K562 (cell line): ENCODE measurements around the gene IL17RB. TPM values are rescaled to one million over a fixed set of nuclear protein-coding genes. Genes with fewer than 3 reads are reported as not detected.
A peak's percentile ranks its signal among the peaks of the same experiment; 100 is the strongest.

Source experiments
- CHCHD3 ChIP-seq: fragments of 250-450 bp; sonication (Bioruptor Pico); IDR thresholded peaks from 2 replicates; pipeline ENCODE4 v2.1.2; 2022; ENCODE audit warnings: mild to moderate bottlenecking
- CTBP1 ChIP-seq: fragments of 450-650 bp; IDR thresholded peaks from 2 replicates; pipeline ENCODE4 v1.6.1; 2016; ENCODE audit warnings: borderline replicate concordance
- FOXO4 ChIP-seq: fragments of 450-650 bp; formaldehyde crosslinking; IDR thresholded peaks from 2 replicates; pipeline ENCODE4 v1.4.0; 2020; ENCODE audit warnings: mild to moderate bottlenecking, moderate library complexity
- GTF2E2 ChIP-seq: fragments of 200-800 bp; sonication (Bioruptor generic); IDR thresholded peaks from 2 replicates; pipeline ENCODE4 v1.6.1; 2016; ENCODE audit warnings: missing genetic modification characterization, missing compliant biosample characterization
- MIER1 ChIP-seq: fragments of 450-650 bp; IDR thresholded peaks from 2 replicates; pipeline ENCODE4 v1.6.1; 2016; ENCODE audit warnings: antibody characterized with exemption, mild to moderate bottlenecking, low read depth
- MXD1 ChIP-seq: fragments of 250-450 bp; sonication (Bioruptor Pico); IDR thresholded peaks from 2 replicates; pipeline ENCODE4 v1.8.0; 2021; ENCODE audit warnings: borderline replicate concordance, mild to moderate bottlenecking, moderate library complexity; ENCODE audit not compliant: poor library complexity, severe bottlenecking
- PHTF2 ChIP-seq: fragments of 250-450 bp; sonication (Bioruptor Pico); IDR thresholded peaks from 2 replicates; pipeline ENCODE4 v1.5.0; 2021; ENCODE audit warnings: mild to moderate bottlenecking
- POLR2A ChIP-seq: fragments of 450-650 bp; conservative IDR thresholded peaks from 2 replicates; pipeline ENCODE4 v1.6.1; 2016
- RBBP5 ChIP-seq: fragments of 200-600 bp; sonication (generic); IDR thresholded peaks from 2 replicates; pipeline ENCODE4 v1.6.1; 2012; ENCODE audit warnings: borderline replicate concordance, mild to moderate bottlenecking, low read length, control low read depth, inconsistent platforms; ENCODE audit not compliant: insufficient read depth, poor library complexity, severe bottlenecking
- TAF9B ChIP-seq: fragments of 450-650 bp; IDR thresholded peaks from 2 replicates; pipeline ENCODE4 v1.6.1; 2018; ENCODE audit warnings: mild to moderate bottlenecking; ENCODE audit not compliant: partially characterized antibody
- TFAP4 ChIP-seq: sonication (generic); formaldehyde crosslinking; IDR thresholded peaks from 2 replicates; pipeline ENCODE4 v1.8.0; 2022; ENCODE audit warnings: missing genetic modification reagents, mild to moderate bottlenecking, moderate library complexity, borderline replicate concordance
- ZNF224 ChIP-seq: sonication (generic); formaldehyde crosslinking; IDR thresholded peaks from 2 replicates; pipeline ENCODE4 v1.8.0; 2022; ENCODE audit warnings: mild to moderate bottlenecking, missing genetic modification reagents
- ZNF232 ChIP-seq: sonication (generic); formaldehyde crosslinking; IDR thresholded peaks from 2 replicates; pipeline ENCODE4 v1.8.0; 2022; ENCODE audit warnings: mild to moderate bottlenecking, missing genetic modification reagents
- ZNF263 ChIP-seq: sonication (generic); formaldehyde crosslinking; IDR thresholded peaks from 2 replicates; pipeline ENCODE4 v1.8.0; 2022; ENCODE audit warnings: mild to moderate bottlenecking, missing genetic modification reagents, borderline replicate concordance
- ZNF311 ChIP-seq: fragments of 250-450 bp; sonication (Bioruptor Pico); IDR thresholded peaks from 2 replicates; pipeline ENCODE4 v1.4.0; 2020; ENCODE audit warnings: mild to moderate bottlenecking, moderate library complexity
- ZNF316 ChIP-seq: fragments of 450-650 bp; IDR thresholded peaks from 2 replicates; pipeline ENCODE4 v1.6.1; 2016
- ZNF449 ChIP-seq: fragments of 250-450 bp; sonication (Bioruptor Pico); IDR thresholded peaks from 2 replicates; pipeline ENCODE4 v1.8.0; 2022; ENCODE audit warnings: moderate library complexity, mild to moderate bottlenecking, inconsistent platforms
- ZNF695 ChIP-seq: fragments of 450-650 bp; formaldehyde crosslinking; IDR thresholded peaks from 2 replicates; pipeline ENCODE4 v1.4.0; 2020; ENCODE audit warnings: mild to moderate bottlenecking, moderate library complexity
- polyA plus RNA-seq, 8 experiments: library from polyadenylated mRNA; depleted of rRNA in 4 of 8; stranded (reverse) in 5 of 8; unstranded in 3 of 8; fragments of >200 nt; fragmentation: Nextera tagmentation in 2 of 8; fragmentation: Illumina TruSeq in 1 of 8; extraction: Ambion mirVana in 2 of 8; extraction: Trizol in 1 of 8; gene quantifications; 2 replicates each; pipeline versions ENCODE4 v1.2.1 to v1.2.3, GENCODE V29; 2011 to 2014; ENCODE audit warnings: inconsistent platforms in 1 of 8, missing spikeins in 1 of 8
- total RNA-seq, 7 experiments: library from RNA; depleted of rRNA in 6 of 7; stranded (reverse); fragments of >200 nt in 6 of 7; fragmentation: Illumina TruSeq in 2 of 7; extraction: Trizol in 2 of 7; gene quantifications; 2 replicates each; pipeline versions ENCODE4 v1.2.1 to v1.2.3, GENCODE V29; 2011 to 2021; ENCODE audit warnings: low replicate concordance in 1 of 7
- TF ChIP-seq, protein P1 (sequence below): sonication (generic); IDR thresholded peaks from 2 replicates; pipeline ENCODE4 v1.6.1; 2016
- TF ChIP-seq, protein P2 (sequence below): fragments of 450-650 bp; IDR thresholded peaks from 2 replicates; pipeline ENCODE4 v1.6.1; 2016; ENCODE audit warnings: borderline replicate concordance

IL17RB gene
- total and polyA plus RNA-seq, 9 of the 15 experiments (the other 6 are each of a cell fraction or from before 2014, with no cell fraction given), result 1.1 to 4.1 (median 1.7) TPM

DNA sequence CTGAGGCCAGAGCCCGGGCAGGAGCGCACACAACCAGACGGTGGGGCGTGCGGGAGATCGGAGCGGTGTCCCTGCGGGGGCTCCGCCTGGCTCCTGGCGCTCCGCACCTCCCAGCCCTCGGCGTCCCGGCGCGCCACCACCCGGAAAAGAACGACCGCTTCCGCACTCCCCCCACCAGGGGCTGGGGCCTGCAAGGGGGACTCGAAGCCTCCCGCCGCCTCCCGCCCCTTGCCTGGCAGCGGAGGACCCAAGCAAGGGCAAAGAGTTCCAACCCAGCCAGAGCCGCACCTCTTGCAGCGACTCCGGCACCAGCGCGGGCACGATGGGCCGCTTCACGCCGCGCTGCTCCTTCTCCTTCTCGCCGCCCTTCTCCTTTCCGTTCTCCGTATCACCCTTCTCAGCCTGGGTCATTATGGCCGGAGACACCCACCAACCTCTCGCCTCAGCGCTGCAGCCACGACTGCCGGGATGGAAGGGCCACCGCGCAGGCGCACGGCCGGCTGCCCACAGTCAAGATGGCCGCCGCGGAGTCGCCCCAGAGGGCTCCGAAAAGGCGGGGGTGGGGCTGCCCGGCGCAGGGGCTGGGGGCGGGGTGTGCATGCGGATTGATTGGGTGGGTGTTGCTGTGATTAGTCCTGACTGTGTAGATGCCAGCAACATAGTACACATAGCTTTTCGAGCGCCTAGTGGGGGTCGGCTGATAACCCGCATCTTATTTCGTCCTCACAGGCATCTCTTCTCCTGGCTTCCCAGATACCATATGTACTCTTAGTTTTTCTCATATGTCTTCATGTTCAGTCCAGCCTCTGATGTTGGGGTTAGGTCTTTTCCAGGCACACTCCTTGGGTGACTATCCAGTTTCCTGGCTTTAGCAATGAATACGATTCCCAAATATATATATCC, 35.6 kb downstream of the IL17RB start, which contains the start of gene ACTR8 (continued):
- TF ChIP-seq ZNF449 (CRISPR knock-in tag) (no peak), ZNF311 (CRISPR knock-in tag) (no peak), CTBP1 (0 out of 2 replicates have a peak, but pooled peaks have one; percentile 40), POLR2A (peak; percentile 93), ZNF232 (CRISPR knock-in tag) (no peak), ZNF695 (CRISPR knock-in tag) (no peak), CHCHD3 (CRISPR knock-in tag) (no peak), RBBP5 (no peak), TAF9B (peak; percentile 87), PHTF2 (CRISPR knock-in tag) (no peak), TFAP4 (peak; percentile 46; the same call in 1 of the 2 replicates), FOXO4 (CRISPR knock-in tag) (no peak), MIER1 (no peak), ZNF316 (no peak), GTF2E2 (tag) (no peak), ZNF224 (CRISPR knock-in tag) (no peak), ZNF263 (CRISPR knock-in tag) (no peak), MXD1 (CRISPR knock-in tag) (no peak)
- TF ChIP-seq, protein P1, sequence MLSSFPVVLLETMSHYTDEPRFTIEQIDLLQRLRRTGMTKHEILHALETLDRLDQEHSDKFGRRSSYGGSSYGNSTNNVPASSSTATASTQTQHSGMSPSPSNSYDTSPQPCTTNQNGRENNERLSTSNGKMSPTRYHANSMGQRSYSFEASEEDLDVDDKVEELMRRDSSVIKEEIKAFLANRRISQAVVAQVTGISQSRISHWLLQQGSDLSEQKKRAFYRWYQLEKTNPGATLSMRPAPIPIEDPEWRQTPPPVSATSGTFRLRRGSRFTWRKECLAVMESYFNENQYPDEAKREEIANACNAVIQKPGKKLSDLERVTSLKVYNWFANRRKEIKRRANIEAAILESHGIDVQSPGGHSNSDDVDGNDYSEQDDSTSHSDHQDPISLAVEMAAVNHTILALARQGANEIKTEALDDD, result no peak
- TF ChIP-seq, protein P2, sequence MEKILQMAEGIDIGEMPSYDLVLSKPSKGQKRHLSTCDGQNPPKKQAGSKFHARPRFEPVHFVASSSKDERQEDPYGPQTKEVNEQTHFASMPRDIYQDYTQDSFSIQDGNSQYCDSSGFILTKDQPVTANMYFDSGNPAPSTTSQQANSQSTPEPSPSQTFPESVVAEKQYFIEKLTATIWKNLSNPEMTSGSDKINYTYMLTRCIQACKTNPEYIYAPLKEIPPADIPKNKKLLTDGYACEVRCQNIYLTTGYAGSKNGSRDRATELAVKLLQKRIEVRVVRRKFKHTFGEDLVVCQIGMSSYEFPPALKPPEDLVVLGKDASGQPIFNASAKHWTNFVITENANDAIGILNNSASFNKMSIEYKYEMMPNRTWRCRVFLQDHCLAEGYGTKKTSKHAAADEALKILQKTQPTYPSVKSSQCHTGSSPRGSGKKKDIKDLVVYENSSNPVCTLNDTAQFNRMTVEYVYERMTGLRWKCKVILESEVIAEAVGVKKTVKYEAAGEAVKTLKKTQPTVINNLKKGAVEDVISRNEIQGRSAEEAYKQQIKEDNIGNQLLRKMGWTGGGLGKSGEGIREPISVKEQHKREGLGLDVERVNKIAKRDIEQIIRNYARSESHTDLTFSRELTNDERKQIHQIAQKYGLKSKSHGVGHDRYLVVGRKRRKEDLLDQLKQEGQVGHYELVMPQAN, result peak; percentile 28; the same call in 1 of the 2 replicates
